OCI-LY7 (cell line): Measurements from ENCODE around the gene OR2H1. TPM values are rescaled to one million over a fixed set of nuclear protein-coding genes. Genes with fewer than 3 reads are reported as not detected.

Experiments used
- BruUV-seq: library from RNA; stranded (reverse); fragments of 400-500 nt; replicated peaks from 2 replicates; lab custom pipeline; 2021; lab: Mats Ljungman, UMichigan
- CTCF ChIA-PET: fragments of 300-600 bp; sonication (Branson Sonifier 250); formaldehyde crosslinking; loops from one replicate; lab custom pipeline; 2022; ENCODE audit warnings: antibody characterized with exemption; ENCODE audit not compliant: unreplicated experiment; lab: Charles Lee
- POLR2A ChIA-PET: fragments of 300-600 bp; sonication (Branson Sonifier 250); formaldehyde crosslinking; loops from one replicate; lab custom pipeline; 2022; ENCODE audit warnings: antibody characterized with exemption; lab: Charles Lee
- DNase-seq: peaks from one replicate; pipeline ENCODE4 v3.0.0-alpha.2; 2015; ENCODE audit warnings: low spot score
- H2AFZ ChIP-seq: fragments of 200-600 bp; sonication (generic), shearing (Covaris generic); 2 replicates; pipeline ENCODE4 v1.6.1; 2014; ENCODE audit warnings: mild to moderate bottlenecking, antibody characterized with exemption, low read length, moderate library complexity
- H3K27ac ChIP-seq: fragments of 200-600 bp; sonication (generic); 2 replicates; pipeline ENCODE4 v1.5.1; 2014; ENCODE audit warnings: mixed run types, low read depth, mild to moderate bottlenecking, moderate library complexity, low read length, inconsistent platforms; ENCODE audit not compliant: poor library complexity, severe bottlenecking
- H3K36me3 ChIP-seq: fragments of 200-600 bp; sonication (generic); 2 replicates; pipeline ENCODE4 v1.6.1; 2014; ENCODE audit warnings: mild to moderate bottlenecking, antibody characterized with exemption, low read length, moderate library complexity, mixed read lengths; ENCODE audit not compliant: insufficient read depth
- H3K4me1 ChIP-seq: fragments of 200-600 bp; sonication (generic); 2 replicates; pipeline ENCODE4 v1.5.1; 2014; ENCODE audit warnings: mild to moderate bottlenecking, low read length; ENCODE audit not compliant: insufficient read depth, poor library complexity, severe bottlenecking
- H3K4me2 ChIP-seq: fragments of 200-600 bp; sonication (generic); 2 replicates; pipeline ENCODE4 v1.6.1; 2014; ENCODE audit warnings: mild to moderate bottlenecking, low read length
- H3K4me3 ChIP-seq: fragments of 200-600 bp; sonication (generic); 2 replicates; pipeline ENCODE4 v1.5.1; 2014; ENCODE audit warnings: mild to moderate bottlenecking, low read depth, low read length; ENCODE audit not compliant: poor library complexity, severe bottlenecking
- H3K79me2 ChIP-seq: fragments of 200-600 bp; sonication (generic); 2 replicates; pipeline ENCODE4 v1.6.1; 2016; ENCODE audit warnings: low read depth, mild to moderate bottlenecking, low read length, moderate library complexity, mixed read lengths; ENCODE audit not compliant: insufficient read depth
- H3K9me2 ChIP-seq: fragments of 200-600 bp; sonication (generic); 2 replicates; pipeline ENCODE4 v1.6.1; 2016; ENCODE audit warnings: mild to moderate bottlenecking, low read length, mixed read lengths; ENCODE audit not compliant: insufficient read depth
- H3K9me3 ChIP-seq: fragments of 200-600 bp; sonication (generic); 2 replicates; pipeline ENCODE4 v1.6.1; 2014; ENCODE audit warnings: mild to moderate bottlenecking, mixed run types, low read length, mixed read lengths
- H4K20me1 ChIP-seq: fragments of 200-600 bp; sonication (generic); 2 replicates; pipeline ENCODE4 v1.6.1; 2014; ENCODE audit warnings: mild to moderate bottlenecking, antibody characterized with exemption, low read length, moderate library complexity, mixed read lengths; ENCODE audit not compliant: insufficient read depth
- CTCF ChIP-seq: fragments of 200-600 bp; sonication (generic); conservative IDR thresholded peaks from 2 replicates; pipeline ENCODE4 v1.5.1; 2014; ENCODE audit warnings: mild to moderate bottlenecking, antibody characterized with exemption, low read length, moderate library complexity, mixed read lengths
- EZH2phosphoT487 ChIP-seq: fragments of 200-600 bp; sonication (generic); IDR thresholded peaks from 2 replicates; pipeline ENCODE4 v1.6.1; 2018; ENCODE audit warnings: low read depth, borderline replicate concordance, mild to moderate bottlenecking, mixed run types, antibody characterized with exemption, low read length, moderate library complexity, mixed read lengths
- intact Hi-C: fragments of 100-400 bp; cut with micrococcal nuclease; formaldehyde crosslinking; loops from one replicate; pipeline ENCODE4 v1.10.0; 2022; ENCODE audit not compliant: unreplicated experiment
- total RNA-seq, 2 experiments: library from RNA; depleted of rRNA in 1 of 2; stranded (reverse); fragments of >200 nt in 1 of 2; shearing (Covaris generic) in 1 of 2; gene quantifications; 2 replicates each; pipeline ENCODE4 v1.2.3, GENCODE V29; 2014 to 2022

The OR2H1 gene
- total RNA-seq, 2 experiments from 2014 or later = not detected

- H3K36me3 ChIP-seq = no peaks in the 10 kb centered on the region
- no peak overlapping the region for H2AFZ ChIP-seq
- no TSS peak for BruUV-seq
- H3K79me2 ChIP-seq = no peaks in the 10 kb centered on the region
- POLR2A ChIA-PET = no interaction called here
- H3K4me2 ChIP-seq = no peak overlapping the region
- H3K4me3 ChIP-seq = no peak overlapping the region
- no peaks in the 10 kb centered on the region for H3K9me2 ChIP-seq
- no peaks in the 10 kb centered on the region for H3K9me3 ChIP-seq
- H3K4me1 ChIP-seq = no peaks in the 10 kb centered on the region
- no peak overlapping the region for H3K27ac ChIP-seq
- intact Hi-C loops = no loop called here
- no peak for DNase-seq
- CTCF ChIA-PET = no interaction called here
- no peaks in the 10 kb centered on the region for H4K20me1 ChIP-seq
- TF ChIP-seq EZH2phosphoT487 = no peak
- no peak for TF ChIP-seq CTCF
These were observed 21.8 kb downstream of the OR2H1 start for GRCh38 chr6:29478740-29479139.

GRCh38 chr6:29479560-29479959 is 22.6 kb downstream of the OR2H1 start:
- no peak for DNase-seq
- no peaks in the 10 kb centered on the region for H3K36me3 ChIP-seq
- no peaks in the 10 kb centered on the region for H3K79me2 ChIP-seq
- no peaks in the 10 kb centered on the region for H3K9me2 ChIP-seq
- no peak overlapping the region for H3K4me3 ChIP-seq
- H3K4me2 ChIP-seq = no peak overlapping the region
- no peak for TF ChIP-seq EZH2phosphoT487
- no peak for TF ChIP-seq CTCF
- ChIA-PET CTCF (no interaction called here), POLR2A (no interaction called here)
- H4K20me1 ChIP-seq = no peaks in the 10 kb centered on the region
- no peaks in the 10 kb centered on the region for H3K9me3 ChIP-seq
- H2AFZ ChIP-seq = no peak overlapping the region
- no peak overlapping the region for H3K27ac ChIP-seq
- BruUV-seq = no TSS peak
- intact Hi-C loops = no loop called here
- no peaks in the 10 kb centered on the region for H3K4me1 ChIP-seq

GRCh38 chr6:29483186-29483585 is 26.2 kb downstream of the OR2H1 start:
- no peak overlapping the region for H3K4me3 ChIP-seq
- ChIA-PET CTCF (no interaction called here), POLR2A (no interaction called here)
- DNase-seq = no peak
- no peaks in the 10 kb centered on the region for H3K79me2 ChIP-seq
- no peak overlapping the region for H3K4me2 ChIP-seq
- H3K27ac ChIP-seq = no peak overlapping the region
- TF ChIP-seq EZH2phosphoT487 (no peak), CTCF (no peak)
- H2AFZ ChIP-seq = no peak overlapping the region
- no peaks in the 10 kb centered on the region for H4K20me1 ChIP-seq
- H3K4me1 ChIP-seq = no peaks in the 10 kb centered on the region
- intact Hi-C loops = no loop called here
- H3K36me3 ChIP-seq = no peaks in the 10 kb centered on the region
- H3K9me2 ChIP-seq = no peaks in the 10 kb centered on the region
- H3K9me3 ChIP-seq = no peaks in the 10 kb centered on the region
- BruUV-seq = no TSS peak
